HepG2 (cell line): ENCODE results near the gene CBLC. TPM values are rescaled to one million over a fixed set of nuclear protein-coding genes. Genes with fewer than 3 reads are reported as not detected.

ENCODE experiments used
- CCDC6 ChIP-seq: sonication (generic); formaldehyde crosslinking; IDR thresholded peaks from 2 replicates; pipeline ENCODE4 v1.8.1; 2022; ENCODE audit warnings: mild to moderate bottlenecking, missing genetic modification reagents, moderate library complexity
- DNMT1 ChIP-seq: sonication (generic); formaldehyde crosslinking; IDR thresholded peaks from 2 replicates; pipeline ENCODE4 v1.5.1; 2020; ENCODE audit warnings: mild to moderate bottlenecking, missing genetic modification reagents
- EZH2 ChIP-seq: conservative IDR thresholded peaks from 2 replicates; pipeline ENCODE4 v1.6.1; 2012; ENCODE audit warnings: mild to moderate bottlenecking, low read depth, low read length, moderate library complexity
- FOXO1 ChIP-seq: sonication (generic); formaldehyde crosslinking; IDR thresholded peaks from 2 replicates; pipeline ENCODE4 v1.4.0; 2020; ENCODE audit warnings: missing genetic modification reagents
- GATAD2A ChIP-seq: IDR thresholded peaks from 2 replicates; pipeline ENCODE4 v1.6.1; 2016
- ISL2 ChIP-seq: sonication (generic); formaldehyde crosslinking; IDR thresholded peaks from 2 replicates; pipeline ENCODE4 v1.5.0; 2020; ENCODE audit warnings: missing genetic modification reagents
- NONO ChIP-seq, 2 experiments: fragments of 450-650 bp in 1 of 2; sonication (generic) in 1 of 2; formaldehyde crosslinking in 1 of 2; IDR thresholded peaks in 1 of 2; conservative IDR thresholded peaks in 1 of 2; 2 replicates each; pipeline versions ENCODE4 v1.6.1 to v1.8.0; 2017 to 2022; ENCODE audit warnings: mild to moderate bottlenecking in 1 of 2, missing genetic modification reagents in 1 of 2, moderate library complexity in 1 of 2
- NR2F1 ChIP-seq, 2 experiments: fragments of 450-650 bp in 1 of 2; formaldehyde crosslinking in 1 of 2; IDR thresholded peaks; 2 replicates each; pipeline versions ENCODE4 v1.5.0 to v1.6.1; 2016 to 2020; ENCODE audit warnings: mild to moderate bottlenecking in 1 of 2, missing compliant biosample characterization in 1 of 2, missing genetic modification reagents in 1 of 2, moderate library complexity in 1 of 2
- NR2F2 ChIP-seq: IDR thresholded peaks from 2 replicates; pipeline ENCODE4 v1.6.1; 2012; ENCODE audit warnings: low read depth, inconsistent platforms, borderline replicate concordance
- PLRG1 ChIP-seq: fragments of 450-650 bp; conservative IDR thresholded peaks from 2 replicates; pipeline ENCODE4 v1.6.1; 2016
- SETDB1 ChIP-seq: sonication (generic); formaldehyde crosslinking; IDR thresholded peaks from 2 replicates; pipeline ENCODE4 v1.5.1; 2020; ENCODE audit warnings: missing genetic modification reagents, mild to moderate bottlenecking, borderline replicate concordance
- ZFP36L1 ChIP-seq: sonication (generic); formaldehyde crosslinking; IDR thresholded peaks from 2 replicates; pipeline ENCODE4 v1.8.0; 2022; ENCODE audit warnings: mild to moderate bottlenecking, missing genetic modification reagents, moderate library complexity
- ZMAT5 ChIP-seq: sonication (generic); formaldehyde crosslinking; IDR thresholded peaks from 2 replicates; pipeline ENCODE4 v1.5.0; 2020; ENCODE audit warnings: mild to moderate bottlenecking, low read depth, missing genetic modification reagents, borderline replicate concordance
- ZNF574 ChIP-seq: sonication (generic); formaldehyde crosslinking; IDR thresholded peaks from 2 replicates; pipeline ENCODE4 v1.4.0; 2020; ENCODE audit warnings: missing genetic modification reagents
- ZNF761 ChIP-seq: sonication (generic); formaldehyde crosslinking; conservative IDR thresholded peaks from 2 replicates; pipeline ENCODE4 v1.4.0; 2020; ENCODE audit warnings: mild to moderate bottlenecking, missing genetic modification reagents
- polyA plus RNA-seq, 8 experiments: library from polyadenylated mRNA; depleted of rRNA in 3 of 8; stranded (reverse) in 7 of 8; unstranded in 1 of 8; fragments of >200 nt; fragmentation: Illumina TruSeq in 4 of 8; extraction: Trizol in 4 of 8; gene quantifications; 2 replicates each; pipeline versions ENCODE4 v1.2.1 to v1.2.3, GENCODE V29; 2011 to 2016; ENCODE audit warnings: low read depth in 4 of 8, missing spikeins in 1 of 8, mixed read lengths in 1 of 8; ENCODE audit not compliant: insufficient read depth in 1 of 8
- total RNA-seq, 5 experiments: library from RNA; depleted of rRNA; stranded (reverse); fragments of >200 nt; fragmentation: Illumina TruSeq; extraction: Trizol; gene quantifications; 2 replicates each; pipeline ENCODE4 v1.2.3, GENCODE V29; 2016; ENCODE audit warnings: low read depth in 1 of 5
- TF ChIP-seq, protein P1 (sequence below): sonication (generic); formaldehyde crosslinking; IDR thresholded peaks from 2 replicates; pipeline ENCODE4 v1.5.0; 2020; ENCODE audit warnings: missing genetic modification reagents
- TF ChIP-seq, protein P2 (sequence below): sonication (generic); formaldehyde crosslinking; IDR thresholded peaks from 2 replicates; pipeline ENCODE4 v1.4.0; 2020; ENCODE audit warnings: missing genetic modification reagents, mild to moderate bottlenecking, borderline replicate concordance
- TF ChIP-seq, protein P3 (sequence below): sonication (generic); formaldehyde crosslinking; IDR thresholded peaks from 2 replicates; pipeline ENCODE4 v1.4.0; 2020; ENCODE audit warnings: mild to moderate bottlenecking, missing genetic modification reagents
- TF ChIP-seq, protein P4 (sequence below): IDR thresholded peaks from 2 replicates; pipeline ENCODE4 v1.6.1; 2016; ENCODE audit warnings: low read depth

Gene CBLC
- total and polyA plus RNA-seq, 2 of the 13 experiments (the other 11 are each of a cell fraction or from before 2014, with no cell fraction given), result 1.8 to 2.6 TPM

GRCh38 chr19:44746946-44747738 is 30.5 kb upstream of the CBLC start (continued):
- TF ChIP-seq CCDC6 (CRISPR knock-in tag), result no peak; the same call in 1 of the 2 replicates
- TF ChIP-seq NR2F1 (CRISPR knock-in tag; IDR thresholded peaks at IDR 0.05), result peak; percentile 58 to 73; a peak in 3 of 4 replicates
- TF ChIP-seq, protein P1, sequence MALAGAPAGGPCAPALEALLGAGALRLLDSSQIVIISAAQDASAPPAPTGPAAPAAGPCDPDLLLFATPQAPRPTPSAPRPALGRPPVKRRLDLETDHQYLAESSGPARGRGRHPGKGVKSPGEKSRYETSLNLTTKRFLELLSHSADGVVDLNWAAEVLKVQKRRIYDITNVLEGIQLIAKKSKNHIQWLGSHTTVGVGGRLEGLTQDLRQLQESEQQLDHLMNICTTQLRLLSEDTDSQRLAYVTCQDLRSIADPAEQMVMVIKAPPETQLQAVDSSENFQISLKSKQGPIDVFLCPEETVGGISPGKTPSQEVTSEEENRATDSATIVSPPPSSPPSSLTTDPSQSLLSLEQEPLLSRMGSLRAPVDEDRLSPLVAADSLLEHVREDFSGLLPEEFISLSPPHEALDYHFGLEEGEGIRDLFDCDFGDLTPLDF, result no peak
- TF ChIP-seq GATAD2A (CRISPR knock-in tag), result peak; percentile 74
- TF ChIP-seq, protein P2, sequence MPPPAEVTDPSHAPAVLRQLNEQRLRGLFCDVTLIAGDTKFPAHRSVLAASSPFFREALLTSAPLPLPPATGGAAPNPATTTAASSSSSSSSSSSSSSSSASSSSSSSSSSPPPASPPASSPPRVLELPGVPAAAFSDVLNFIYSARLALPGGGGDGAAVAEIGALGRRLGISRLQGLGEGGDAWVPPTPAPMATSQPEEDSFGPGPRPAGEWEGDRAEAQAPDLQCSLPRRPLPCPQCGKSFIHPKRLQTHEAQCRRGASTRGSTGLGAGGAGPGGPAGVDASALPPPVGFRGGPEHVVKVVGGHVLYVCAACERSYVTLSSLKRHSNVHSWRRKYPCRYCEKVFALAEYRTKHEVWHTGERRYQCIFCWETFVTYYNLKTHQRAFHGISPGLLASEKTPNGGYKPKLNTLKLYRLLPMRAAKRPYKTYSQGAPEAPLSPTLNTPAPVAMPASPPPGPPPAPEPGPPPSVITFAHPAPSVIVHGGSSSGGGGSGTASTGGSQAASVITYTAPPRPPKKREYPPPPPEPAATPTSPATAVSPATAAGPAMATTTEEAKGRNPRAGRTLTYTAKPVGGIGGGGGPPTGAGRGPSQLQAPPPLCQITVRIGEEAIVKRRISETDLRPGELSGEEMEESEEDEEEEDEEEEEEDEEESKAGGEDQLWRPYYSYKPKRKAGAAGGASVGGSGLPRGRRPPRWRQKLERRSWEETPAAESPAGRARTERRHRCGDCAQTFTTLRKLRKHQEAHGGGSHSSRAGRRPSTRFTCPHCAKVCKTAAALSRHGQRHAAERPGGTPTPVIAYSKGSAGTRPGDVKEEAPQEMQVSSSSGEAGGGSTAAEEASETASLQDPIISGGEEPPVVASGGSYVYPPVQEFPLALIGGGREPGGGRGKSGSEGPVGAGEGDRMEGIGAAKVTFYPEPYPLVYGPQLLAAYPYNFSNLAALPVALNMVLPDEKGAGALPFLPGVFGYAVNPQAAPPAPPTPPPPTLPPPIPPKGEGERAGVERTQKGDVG (CRISPR knock-in tag), result no peak
- TF ChIP-seq NONO (IDR thresholded peaks at IDR 0.05), result no peak
- 0 out of 2 replicates have a peak, but pooled peaks have one; percentile 37 for TF ChIP-seq NONO (CRISPR knock-in tag; conservative IDR thresholded peaks at IDR 0.05)
- peak; percentile 45; the same call in 1 of the 2 replicates for TF ChIP-seq ISL2 (CRISPR knock-in tag)
- peak; percentile 34; the same call in 1 of the 2 replicates for TF ChIP-seq ZNF761 (CRISPR knock-in tag)
- TF ChIP-seq ZFP36L1 (CRISPR knock-in tag), result no peak
- TF ChIP-seq NR2F2, result no peak; the same call in 1 of the 2 replicates
- TF ChIP-seq, protein P3, sequence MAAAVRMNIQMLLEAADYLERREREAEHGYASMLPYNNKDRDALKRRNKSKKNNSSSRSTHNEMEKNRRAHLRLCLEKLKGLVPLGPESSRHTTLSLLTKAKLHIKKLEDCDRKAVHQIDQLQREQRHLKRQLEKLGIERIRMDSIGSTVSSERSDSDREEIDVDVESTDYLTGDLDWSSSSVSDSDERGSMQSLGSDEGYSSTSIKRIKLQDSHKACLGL (CRISPR knock-in tag), result 0 out of 2 replicates have a peak, but pooled peaks have one; percentile 20
- no peak for TF ChIP-seq ZMAT5 (CRISPR knock-in tag)
- no peak for TF ChIP-seq PLRG1
- no peak for TF ChIP-seq EZH2
- TF ChIP-seq ZNF574 (CRISPR knock-in tag), result no peak; the same call in 1 of the 2 replicates
- TF ChIP-seq, protein P4, sequence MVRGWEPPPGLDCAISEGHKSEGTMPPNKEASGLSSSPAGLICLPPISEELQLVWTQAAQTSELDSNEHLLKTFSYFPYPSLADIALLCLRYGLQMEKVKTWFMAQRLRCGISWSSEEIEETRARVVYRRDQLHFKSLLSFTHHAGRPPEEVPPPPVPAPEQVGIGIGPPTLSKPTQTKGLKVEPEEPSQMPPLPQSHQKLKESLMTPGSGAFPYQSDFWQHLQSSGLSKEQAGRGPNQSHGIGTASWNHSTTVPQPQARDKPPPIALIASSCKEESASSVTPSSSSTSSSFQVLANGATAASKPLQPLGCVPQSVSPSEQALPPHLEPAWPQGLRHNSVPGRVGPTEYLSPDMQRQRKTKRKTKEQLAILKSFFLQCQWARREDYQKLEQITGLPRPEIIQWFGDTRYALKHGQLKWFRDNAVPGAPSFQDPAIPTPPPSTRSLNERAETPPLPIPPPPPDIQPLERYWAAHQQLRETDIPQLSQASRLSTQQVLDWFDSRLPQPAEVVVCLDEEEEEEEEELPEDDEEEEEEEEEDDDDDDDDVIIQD (CRISPR knock-in tag), result peak; percentile 45; the same call in 1 of the 2 replicates
- TF ChIP-seq SETDB1, result no peak
- TF ChIP-seq DNMT1, result no peak
- TF ChIP-seq FOXO1 (CRISPR knock-in tag), result no peak
